Stimulated activated CD4-positive, alpha-beta T cell treated with anti-CD3 and anti-CD28 coated beads, Interleukin-1b, Interleukin-23, amount 100 ng/mL, for 24 hours (primary cell): ENCODE results near the gene GRM5.

ENCODE experiments used
- DNase-seq, 4 experiments: peaks; one replicate each; pipeline ENCODE4 v3.0.0-alpha.2; 2020; ENCODE audit warnings: low read depth in 4 of 4, low spot score in 1 of 4

The GRM5 gene

DNA sequence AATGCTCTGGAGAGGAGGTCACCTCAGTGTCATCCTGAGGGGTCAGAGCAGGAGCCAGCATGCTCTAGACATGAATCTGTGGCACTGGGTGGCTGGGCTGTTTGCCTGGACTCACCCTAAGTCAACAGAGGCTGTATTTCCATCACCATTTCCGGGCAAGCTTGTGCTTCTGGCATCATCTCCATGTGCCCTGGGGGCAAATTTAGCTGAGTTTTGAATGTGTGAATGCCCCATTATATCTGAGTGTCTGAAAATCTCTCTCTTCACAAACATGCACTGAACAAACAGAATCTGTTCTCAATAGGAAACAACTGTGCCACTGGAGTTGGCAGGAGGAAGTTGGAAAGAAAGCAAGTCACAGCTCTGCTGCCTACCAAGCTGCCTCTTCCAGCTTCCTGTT, 356.2 kb downstream of the GRM5 start:
- DNase-seq: no peak

- no peak for DNase-seq
These were observed 361.3 kb downstream of the GRM5 start for GRCh38 chr11:88704485-88704884.

- DNase-seq: no peak
These were observed 364.0 kb downstream of the GRM5 start for GRCh38 chr11:88701816-88702215.

DNA sequence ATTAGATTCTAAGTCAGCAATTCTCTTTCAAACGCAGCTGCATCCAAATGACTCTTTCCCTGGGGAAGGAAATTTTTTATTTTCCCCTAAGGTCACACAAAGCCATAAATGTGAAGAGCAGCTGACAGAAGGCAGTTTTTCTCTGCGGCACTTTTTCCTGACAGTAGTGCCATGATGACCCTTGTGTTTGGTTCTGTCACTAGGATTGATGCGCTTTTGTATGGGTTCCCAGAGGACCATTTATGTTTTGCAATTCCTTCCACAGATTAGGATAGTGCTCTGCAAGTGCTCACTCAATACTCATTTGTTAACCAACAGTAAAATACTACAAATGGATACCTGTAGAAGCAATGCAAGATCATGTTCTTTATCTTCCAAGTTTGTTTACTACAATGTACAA, 368.6 kb downstream of the GRM5 start:
- DNase-seq: no peak

GRCh38 chr11:88695689-88696414, 369.9 kb downstream of the GRM5 start:
- no peak for DNase-seq

DNA sequence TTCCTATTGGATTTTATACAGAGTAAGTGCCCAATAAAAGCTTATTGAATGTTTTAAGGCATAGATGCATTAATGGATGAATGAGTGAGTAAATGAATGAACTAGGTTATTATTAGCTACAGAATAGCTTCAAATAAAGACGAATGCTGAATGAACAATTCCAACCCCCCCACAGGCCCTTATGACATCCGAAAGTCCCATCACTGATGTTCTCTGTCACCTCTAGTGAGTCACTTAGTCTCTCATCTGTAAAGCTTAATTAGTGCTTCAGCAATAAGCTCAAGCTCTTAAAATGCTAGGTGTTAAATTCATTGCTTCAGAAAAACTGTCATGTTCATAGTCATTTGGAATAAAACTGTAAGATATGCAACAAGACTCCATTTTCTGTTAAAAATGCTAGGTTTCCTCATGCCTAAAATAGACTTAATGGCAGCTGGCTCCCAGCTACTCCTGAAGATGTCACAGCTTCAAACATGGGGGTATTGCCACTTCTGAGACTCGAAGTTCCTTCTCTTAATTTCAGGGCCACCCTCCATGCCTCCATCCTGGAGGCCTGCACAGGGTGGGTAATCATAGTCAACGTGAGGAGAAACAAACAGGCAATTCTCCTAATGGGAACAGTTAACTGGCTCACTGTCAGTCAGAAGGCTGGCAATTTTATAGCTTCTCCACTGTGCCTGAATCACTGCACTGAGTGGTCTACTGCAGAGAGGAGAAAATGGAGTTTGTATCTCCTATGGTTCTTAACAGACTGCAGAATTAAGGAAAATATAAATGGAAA, 373.3 kb downstream of the GRM5 start:
- DNase-seq: no peak

DNA sequence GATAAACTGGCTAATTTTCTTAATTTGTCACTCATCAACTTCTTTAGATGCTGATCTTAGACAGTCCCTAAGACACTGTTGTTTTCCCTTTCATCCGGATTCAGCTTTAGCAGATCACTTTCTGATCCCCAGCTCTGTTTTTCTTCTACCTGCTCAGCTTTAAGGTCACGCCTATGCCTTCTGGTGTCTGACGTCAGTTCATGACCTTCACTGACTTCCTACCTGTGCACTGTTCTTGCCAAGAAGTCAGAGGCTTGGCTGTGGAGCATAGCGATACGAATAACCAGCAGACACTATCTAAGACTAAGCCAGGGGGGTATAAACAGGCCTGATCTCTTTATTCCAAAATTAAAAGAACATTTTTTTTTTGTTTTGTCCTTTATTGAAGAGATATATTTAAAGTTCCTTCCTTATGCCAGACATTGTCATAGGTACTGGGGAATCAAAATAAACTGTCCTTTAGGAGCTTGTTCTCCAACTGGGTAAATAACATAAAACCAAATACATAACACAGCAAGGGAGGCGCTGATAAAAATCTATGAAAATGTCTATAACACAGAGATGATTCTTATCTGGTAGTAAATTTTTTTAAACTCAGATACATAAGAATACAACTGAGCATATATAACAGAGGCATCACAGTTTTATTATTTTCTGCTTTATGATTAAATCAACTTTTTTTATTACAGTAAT, 376.1 kb downstream of the GRM5 start:
- DNase-seq: no peak

GRCh38 chr11:88683024-88683423, 382.8 kb downstream of the GRM5 start:
- DNase-seq: no peak

DNA sequence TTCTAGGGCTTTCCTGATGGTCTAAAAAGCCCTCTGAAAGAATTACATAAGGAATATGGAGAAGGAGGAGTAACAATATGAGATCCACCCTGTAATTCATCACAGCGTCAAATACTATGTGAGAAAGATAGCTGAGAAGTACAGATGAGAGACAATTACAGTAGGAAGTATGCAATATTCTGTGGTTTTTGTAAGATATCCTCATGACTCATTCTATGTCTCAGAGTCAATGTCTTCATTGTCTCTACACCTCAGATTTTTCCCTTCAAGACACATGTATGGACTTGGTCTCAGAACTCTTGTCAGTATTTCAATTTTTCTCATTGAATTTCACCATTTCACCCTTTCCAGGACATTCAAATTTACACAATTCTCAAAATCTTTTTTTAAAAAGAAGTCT, 385.0 kb downstream of the GRM5 start:
- no peak for DNase-seq

GRCh38 chr11:88666364-88666763, 399.4 kb downstream of the GRM5 start:
- DNase-seq: no peak

GRCh38 chr11:88657076-88657738, 408.6 kb downstream of the GRM5 start:
- DNase-seq: no peak

- no peak for DNase-seq
These were observed 409.5 kb downstream of the GRM5 start for GRCh38 chr11:88656283-88656682.

DNA sequence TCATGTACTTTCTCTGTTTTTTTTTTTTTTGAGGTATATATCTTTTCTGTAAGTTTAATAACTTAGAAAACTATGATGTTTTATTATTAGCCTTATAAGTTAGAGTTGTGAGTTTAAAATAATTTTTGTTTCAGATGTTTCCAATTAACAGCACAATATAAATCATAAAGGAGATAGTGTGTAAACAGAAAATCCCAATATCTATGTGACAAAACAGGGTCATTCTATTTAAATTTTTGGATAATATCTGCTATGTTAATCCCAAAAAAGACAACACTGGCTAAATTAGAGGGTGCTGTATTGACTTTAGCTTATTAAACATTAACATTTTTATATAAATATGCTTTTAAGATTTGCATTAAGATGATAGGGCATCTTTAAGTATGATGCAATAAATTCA, 410.1 kb downstream of the GRM5 start:
- DNase-seq: no peak

GRCh38 chr11:88655196-88655595, 410.6 kb downstream of the GRM5 start:
- no peak for DNase-seq

DNA sequence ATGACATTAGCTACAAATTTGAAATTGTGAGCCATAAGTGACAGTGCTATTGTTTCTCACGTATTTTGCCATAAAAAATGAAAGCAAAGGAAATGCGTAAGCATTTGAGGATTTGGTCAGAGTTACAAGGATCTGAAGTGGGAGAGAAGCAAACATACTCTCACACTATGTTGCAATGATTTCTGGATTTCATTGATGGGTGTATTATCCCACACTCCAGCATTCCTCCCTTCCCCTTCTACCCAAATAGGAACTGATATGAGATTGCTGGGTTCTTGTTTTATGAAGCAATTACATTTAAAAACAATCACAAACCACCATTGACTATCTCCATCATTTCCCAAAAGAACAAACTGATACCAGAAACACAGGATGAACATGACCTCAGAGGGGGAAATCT, 414.2 kb downstream of the GRM5 start:
- DNase-seq: no peak

GRCh38 chr11:88644724-88645123, 421.1 kb downstream of the GRM5 start:
- DNase-seq: no peak

DNA sequence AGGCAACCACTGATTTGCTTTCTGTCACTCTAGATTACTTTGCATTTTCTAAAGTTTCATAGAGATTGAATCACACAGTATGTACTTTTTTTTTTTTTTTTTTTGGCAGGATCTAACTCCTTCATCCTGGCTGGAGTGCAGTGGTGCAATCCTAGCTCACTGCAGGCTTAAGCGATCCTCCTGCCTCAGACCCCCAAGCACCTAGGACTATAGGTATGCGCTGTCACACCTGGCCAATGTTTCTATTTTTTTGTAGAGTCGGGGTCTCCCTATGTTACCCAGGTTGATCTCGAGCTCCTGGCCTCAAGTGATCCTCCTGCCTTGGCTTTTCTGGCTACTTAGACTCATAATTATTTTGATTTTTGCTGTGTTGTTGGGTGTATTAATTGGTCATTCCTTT, 433.6 kb downstream of the GRM5 start:
- no peak for DNase-seq

DNA sequence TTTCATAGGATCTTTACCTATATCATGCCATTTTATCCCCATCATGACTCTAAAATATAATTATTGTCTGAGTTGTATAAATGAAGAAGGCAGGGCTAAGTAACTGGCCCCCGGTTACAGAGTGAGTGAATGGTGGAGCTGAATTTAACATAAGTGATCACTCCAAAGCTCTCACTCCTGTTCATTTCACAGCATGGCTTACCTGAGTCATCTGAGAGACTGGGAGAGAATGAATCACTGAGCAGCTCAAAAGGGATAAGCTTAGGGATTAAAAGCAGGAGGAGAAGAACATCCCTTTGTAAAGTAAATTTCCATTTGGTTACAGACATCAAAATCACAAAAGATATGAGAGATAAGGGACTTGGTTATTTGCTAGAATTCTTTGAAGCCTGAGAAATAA, 434.3 kb downstream of the GRM5 start:
- DNase-seq: no peak

- DNase-seq: no peak
These were observed 436.3 kb downstream of the GRM5 start for GRCh38 chr11:88629496-88629895.

- DNase-seq: no peak
These were observed 439.6 kb downstream of the GRM5 start for GRCh38 chr11:88626216-88626615.

DNA sequence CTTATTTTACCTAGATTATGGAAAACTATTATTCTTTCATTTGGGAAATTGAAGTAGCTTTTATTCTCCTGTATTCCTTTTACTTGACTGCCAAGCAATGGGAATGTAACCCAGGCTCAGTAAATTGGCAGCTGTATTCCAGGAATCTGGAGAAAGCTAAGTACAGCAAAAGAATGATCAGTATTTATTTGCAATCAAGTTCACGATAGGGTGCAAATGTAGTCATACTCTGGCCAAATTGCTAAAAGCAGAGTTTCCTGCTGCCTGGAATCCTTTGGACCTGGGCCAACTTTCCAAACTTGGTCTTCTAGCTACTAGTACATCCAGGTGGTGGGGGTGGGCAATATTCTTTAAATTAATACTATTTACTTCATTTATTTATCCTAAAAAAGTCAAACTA, 442.3 kb downstream of the GRM5 start:
- no peak for DNase-seq
